Effector CD8-positive, alpha-beta T cell (primary cell): ENCODE measurements around the gene TRPT1.

Experiments used
- DNase-seq: peaks from one replicate; lab custom pipeline; 2025; lab: John Stamatoyannopoulos, UW

TRPT1 gene

DNA sequence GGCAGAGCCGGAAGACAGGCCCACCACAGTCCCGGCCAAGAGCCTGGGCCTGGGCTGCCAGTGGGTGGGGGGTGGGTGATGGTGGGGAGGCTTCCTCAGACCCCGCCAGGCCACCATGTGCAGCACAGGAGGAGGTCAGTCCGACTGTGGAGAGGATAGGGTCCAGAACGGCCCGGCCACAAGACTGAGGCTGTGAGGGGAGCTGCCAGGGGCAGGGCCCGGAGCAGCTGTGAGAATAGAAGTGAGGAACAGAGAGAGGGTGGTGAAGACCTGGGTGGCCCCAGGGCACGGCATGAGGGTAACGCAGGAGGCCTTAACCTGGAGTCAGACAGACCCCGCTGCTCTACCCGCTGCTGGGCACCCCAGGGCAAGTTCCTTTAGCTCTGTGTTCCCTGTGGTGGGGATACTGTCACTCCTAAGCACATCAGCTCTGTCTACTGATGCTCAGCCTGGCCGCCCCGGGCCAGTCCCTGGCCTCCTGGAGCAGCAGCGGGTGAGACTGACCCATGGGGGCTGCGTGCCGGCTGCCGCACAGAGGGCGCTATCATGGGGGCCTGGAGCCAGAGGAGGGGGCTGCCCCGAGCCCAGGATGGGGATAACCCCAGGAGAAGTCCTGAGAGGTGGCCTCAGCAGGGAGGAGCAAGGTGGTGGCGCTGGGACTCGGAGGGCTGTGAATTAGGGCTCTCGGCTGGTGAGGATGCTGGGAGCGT lies 17.7 kb downstream of the TRPT1 start:
- no peak for DNase-seq

DNA sequence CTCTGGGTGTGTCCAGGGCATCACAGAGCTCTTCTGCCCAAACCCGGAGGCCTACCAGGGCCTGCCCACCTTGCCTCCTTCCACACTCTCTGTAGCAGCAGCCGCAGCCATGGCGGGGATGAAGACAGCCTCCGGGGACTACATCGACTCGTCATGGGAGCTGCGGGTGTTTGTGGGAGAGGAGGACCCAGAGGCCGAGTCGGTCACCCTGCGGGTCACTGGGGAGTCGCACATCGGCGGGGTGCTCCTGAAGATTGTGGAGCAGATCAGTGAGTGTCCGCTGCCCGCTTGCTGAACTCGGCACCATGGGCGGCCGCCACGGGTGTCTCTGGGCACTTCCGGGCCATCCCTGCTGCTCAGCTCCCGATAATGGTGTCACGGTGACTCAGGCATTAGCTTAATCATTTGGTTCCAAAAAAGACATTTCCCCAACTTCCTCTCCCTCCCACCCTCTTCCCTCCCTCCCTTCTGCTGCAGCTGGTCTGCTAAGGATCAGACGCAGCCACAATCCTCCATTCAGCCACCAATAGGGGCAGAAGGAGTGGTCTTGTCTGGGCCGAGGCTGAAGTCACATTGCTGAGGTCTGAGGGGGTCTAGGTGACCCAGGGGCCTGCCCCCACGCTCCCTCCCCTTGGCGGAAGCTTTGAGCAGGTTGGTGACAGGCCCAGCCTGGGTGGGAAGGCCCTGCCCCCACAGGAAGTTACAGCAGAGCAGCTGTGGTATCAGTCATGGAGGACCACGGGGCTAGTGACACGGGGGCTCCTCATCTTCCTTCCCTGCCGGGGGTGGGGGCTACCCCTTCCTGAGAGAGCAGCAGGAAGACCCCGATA lies 18.5 kb downstream of the TRPT1 start:
- DNase-seq, result peak; percentile 38

DNA sequence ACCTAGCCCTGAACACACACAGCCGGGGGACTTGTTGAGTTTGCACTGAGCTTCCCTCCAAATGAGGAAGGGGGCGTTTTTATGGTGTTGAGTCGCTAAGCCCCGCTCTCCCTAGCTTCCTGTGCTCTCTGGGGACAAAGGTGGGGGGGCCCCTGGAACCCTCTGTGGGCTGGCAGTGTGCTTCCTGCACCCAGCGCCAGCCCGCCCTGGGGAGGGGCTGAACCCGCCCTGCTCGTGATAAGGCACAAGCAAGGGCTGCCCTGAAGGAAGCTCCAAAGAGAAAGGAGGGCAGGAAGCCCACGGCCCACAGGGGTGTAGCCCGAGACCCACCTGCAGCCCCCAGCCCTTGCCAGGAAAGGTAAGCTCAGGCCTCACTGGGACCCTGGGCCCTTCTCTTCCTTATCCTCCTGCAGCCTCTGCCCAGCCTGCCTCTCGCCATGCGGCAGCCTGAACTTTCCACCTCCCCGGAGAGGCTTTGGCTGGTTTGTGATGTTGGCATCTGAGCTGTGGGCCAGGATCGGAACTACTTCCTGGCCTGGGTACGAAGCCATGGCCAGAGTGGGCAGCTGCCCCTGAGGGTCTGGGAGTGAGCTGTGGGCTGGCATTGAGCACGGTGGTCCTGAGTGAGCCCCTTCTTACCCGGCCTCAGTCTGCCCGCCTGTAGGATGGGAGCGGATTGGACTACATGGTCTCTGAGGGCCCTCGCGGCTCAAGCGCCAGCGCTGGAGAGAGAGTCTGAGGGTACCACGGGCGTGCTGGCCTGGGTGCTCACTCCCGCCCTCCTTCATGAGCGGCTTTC lies 19.3 kb downstream of the TRPT1 start, which contains the start of gene FERMT3:
TSS of gene FERMT3 (plus strand) at position 265 of the 799 bp plus-strand sequence. CDS start 644 bp downstream, outside the sequence.
- DNase-seq, result peak; percentile 43

DNA sequence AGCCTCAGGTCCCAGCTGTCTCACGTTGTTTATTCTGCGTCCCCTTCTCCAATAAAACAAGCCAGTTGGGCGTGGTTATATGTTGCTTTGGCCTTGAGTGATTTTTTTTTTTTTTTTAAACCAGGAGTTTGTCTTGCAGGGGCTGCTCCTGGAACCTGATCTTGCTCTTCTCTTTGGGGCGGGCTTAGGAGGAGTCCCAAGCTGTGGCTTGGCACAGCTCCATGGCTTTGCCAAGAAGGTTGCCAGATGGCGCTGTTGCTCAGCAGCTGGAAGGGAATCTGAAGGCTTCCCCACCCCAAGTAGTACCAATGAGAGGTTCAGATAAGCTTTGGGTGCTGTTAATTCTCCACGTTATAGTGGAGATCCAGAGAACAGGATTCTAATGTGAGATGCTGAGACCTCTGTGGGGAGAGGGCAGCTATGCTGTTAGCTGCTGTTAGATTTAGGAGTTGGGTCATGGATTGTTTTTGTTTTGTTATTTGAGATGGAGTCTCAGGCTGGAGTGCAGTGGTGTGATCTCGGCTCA lies 21.5 kb downstream of the TRPT1 start:
- DNase-seq, result peak; percentile 74

DNA sequence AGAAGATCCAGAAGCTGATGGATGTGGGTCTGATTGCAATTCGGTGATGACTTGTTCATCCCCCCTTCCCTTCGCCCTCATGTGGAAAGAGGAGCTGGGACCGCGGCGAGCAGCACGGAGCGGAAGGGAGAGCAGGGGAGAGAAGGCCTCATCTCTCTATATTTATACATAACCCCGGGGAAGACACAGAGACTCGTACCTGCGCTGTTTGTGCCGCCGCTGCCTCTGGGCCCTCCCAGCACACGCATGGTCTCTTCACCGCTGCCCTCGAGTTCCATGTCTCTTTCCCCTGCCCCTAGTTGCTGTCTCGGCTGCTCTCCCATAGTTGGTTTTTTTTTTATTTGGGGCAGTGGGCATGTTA lies 21.9 kb downstream of the TRPT1 start:
- no peak for DNase-seq

DNA sequence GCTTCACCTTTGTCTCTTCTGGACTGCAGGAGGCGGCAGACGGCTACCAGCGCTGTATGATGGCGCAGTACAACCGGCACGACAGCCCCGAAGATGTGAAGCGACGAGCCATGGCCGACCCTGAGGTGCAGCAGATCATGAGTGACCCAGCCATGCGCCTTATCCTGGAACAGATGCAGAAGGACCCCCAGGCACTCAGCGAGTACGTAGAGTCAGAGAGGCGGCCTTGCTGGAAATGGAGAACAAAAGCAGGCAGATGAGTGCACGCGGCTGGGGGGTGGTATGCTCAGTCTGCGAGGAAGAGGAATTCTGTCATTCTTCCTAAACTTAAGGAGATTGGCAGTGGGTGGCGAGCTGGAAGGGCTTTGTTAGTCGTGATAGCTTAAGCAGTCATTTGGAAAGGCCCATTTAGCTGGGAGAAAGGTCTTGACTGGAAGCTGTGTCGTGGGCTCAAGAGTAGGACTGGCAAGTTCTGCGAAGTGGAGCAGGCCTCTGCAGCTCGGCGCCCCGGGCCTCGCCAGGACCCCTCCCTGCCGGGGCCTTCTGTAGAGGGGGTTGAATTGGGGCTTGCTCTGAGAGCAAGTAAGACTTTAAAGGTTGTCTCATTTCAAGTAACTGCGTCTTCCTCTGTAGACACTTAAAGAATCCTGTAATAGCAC lies 22.4 kb downstream of the TRPT1 start:
- DNase-seq, result no peak

DNA sequence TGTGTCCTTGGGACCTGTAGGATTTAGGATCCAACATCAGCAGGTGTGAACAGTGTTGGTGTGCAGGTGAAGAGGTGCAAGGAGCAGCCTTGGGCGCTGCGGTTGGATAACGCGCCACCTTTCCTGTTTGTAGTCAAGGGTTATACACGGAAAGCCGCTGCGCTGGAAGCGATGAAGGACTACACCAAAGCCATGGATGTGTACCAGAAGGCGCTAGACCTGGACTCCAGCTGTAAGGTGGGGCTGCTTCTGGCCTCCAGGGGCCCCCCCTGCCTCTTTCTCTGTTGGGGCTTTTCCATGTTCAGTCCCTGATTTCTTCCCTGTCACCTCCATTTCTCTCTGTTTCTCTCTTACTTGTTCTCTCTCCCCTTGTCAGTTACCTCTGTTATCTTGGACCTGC lies 23.0 kb downstream of the TRPT1 start:
- no peak for DNase-seq

DNA sequence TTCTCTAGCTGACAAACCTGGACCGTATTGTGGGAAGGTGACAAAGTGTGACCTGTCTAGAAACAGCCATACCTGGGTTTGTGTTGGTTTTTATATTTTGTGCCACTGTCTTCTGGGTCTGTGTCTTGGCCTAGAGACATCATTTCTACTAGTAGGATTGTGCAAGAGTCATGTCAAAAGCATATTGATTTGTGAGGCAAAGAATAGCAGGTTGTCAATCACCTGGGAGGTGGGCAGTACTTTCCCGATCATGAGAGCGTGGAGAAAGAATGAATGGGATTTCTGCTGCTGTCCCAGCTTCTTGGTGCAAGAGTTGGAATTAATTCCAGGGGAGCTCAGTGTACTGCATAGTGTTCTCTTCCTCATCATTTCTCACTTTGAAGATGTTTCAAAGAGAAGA lies 24.4 kb downstream of the TRPT1 start:
- DNase-seq, result no peak

DNA sequence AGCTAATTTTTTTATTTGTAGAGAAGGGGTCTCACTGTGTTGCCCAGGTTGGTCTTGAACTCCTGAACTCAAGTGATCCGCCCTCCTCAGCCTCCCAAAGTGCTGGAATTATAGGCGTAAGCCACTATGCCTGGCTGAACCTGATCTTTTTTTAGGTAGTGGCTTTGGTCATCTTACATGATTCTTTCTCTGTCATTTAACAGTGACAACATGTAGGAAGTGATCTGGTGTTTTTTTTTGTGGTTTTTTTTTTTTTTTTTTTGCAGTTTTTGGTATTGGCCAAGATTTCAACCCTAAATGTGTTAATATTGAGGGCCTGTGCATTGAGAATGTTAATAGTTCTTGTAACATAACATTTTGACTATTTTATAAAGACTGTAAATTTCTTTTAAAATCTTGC lies 27.5 kb downstream of the TRPT1 start:
- no peak for DNase-seq

DNA sequence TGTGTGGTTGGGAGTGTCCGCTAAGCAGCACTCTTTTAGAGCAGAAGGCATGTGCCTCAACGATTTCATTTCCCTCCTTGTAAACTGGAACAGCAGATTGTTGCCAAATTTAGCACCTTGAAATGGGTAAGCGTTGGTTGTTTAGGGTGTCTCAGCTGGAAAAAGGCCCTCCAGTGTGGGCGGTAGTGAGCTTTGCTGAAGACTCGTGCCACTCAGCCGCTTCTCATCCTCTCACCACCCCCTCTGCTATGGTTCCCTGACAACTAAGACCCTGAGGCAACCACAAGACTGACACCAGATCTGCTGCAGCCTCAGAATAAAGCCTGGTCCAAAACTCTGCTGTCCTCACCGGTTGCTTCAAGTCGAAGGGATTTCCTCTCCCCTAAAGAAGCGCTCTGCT lies 29.4 kb downstream of the TRPT1 start:
- DNase-seq, result no peak

DNA sequence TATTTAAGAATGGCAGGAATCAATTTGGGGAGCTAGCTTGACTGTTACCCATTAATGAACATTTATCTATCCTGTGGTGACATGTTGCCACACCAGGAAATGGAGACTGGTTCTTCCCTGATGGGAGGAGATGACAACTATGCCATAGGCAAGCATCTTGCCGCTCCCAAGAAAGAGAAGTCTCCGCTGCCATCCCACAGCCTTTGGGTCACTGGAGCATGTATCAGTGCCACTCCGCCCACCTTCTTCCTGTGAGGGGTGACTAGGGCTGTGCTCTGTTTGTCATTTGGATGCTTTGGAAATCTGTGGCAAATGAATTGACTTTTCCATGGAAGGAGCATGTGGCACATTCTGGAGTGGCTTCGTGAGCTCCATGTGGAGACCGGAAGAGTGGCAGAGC lies 33.6 kb downstream of the TRPT1 start:
- DNase-seq, result no peak

DNA sequence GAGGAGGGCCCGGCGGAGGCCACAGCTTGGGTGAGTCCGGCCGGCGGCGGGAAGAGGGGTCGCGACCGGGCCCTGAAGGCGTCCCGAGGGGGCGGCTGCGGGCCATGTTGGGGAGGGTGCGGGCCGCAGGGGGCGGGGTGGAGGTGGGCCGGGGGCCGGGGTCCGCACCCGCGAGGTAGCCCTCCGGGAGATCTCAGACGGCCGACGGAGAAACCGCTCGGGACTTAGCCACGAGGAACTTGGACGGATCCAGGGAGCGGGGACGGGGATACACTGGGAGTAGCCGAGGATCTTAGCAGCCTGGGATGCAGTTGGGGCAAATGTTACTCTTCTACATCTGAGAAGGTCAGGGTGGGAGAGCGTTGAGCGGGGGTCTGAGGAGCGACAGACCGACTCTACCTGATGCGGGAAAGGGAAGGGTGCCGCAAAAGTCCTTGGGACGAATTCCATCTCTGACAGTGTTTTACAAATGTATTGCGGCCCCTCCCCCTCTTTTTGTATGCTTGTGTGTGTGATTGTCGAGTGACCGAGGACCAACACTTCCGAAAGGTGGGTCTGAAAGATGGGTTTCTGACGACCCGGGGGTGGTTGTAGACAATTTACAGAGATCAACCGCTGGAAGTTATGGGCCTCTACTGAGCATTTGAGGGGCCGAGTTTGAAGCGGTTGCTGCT lies 39.4 kb downstream of the TRPT1 start:
- DNase-seq, result no peak

DNA sequence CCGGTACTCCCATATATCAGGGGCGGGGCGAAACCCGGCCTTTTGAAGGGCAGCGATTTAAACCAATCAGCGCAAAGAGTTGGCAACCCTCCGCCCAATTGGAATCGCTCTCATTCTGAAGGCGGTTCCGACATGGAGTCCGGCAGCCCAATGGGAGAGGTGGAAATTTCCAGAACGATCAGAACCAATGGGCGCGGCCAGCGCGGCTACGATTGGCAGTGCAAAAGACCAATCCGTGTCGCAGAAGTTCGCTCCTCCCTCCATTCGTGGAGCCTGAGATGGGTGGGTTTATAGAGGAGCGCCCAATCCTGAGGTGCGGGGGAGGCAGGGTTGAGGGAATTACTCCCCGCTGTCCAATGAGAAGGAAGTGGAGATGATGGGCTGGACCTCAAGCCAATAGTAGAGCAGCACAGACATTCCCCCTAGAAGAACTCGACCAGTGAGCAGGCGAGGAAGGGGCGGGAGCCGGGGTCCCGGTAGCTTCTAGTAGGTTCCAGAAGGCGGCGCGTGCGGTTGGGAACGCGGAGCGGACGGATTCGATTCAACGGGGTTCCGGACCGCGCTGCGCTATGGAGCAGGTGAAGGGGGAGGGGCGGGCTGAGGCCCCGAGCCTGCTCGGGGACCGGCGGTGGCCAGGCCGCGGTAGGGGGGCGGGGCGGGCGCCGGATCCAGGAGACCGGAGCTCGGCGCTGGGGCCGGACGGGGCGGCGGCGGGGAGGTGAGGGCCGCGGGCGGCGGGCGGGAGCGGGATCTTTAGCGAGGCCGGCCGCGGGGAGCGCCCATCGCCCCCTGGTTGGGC lies 40.1 kb downstream of the TRPT1 start, which contains the start of gene STIP1:
TSS of gene STIP1 (plus strand) at position 479 of the 799 bp plus-strand sequence. CDS start at position 570, 91 bp downstream.
- peak; percentile 100 for DNase-seq

DNA sequence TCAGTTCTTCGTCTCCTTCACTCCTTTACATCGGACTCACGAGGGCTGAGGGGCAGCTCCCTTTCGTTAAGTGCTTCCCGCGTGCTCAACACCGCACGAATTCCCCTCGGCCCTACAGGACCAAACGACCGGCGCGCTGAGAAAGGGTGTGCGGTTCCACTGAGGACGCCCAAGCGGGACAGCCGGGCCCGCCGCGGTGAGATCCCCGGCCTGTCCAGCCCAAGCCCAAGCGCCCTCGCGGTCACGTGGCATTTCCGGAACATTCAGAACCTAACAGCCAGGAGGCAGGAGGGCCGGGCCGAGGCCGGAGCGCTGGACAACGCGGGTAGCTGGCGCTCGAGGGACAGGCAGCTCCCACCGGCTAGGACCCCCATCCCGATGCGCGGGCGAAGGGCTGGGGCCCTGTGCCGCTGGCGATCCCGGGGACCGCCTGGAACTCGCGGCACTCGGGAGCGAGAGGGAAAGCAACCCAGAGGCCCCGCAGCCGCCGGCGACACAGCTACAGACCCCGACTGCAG lies 40.8 kb downstream of the TRPT1 start:
- DNase-seq, result peak; percentile 30

DNA sequence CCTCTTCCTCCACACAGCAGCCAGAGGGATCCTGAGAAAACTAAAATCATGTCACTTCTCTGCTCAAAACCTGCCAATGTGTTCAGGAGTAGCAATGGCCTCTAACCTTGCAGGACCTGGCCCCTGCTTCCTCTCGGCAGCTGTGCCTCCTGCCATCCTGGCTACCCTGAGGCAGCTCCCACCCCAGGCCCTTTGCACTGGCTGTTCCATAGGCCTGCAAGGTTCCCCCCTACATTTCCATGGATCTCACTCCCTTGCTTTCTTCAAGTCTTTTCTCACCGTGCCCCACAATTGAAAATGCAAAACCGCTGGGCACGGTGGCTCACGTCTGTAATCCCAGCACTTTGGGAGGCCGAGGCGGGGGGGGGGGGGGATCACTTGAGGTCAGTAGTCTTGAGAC lies 42.1 kb downstream of the TRPT1 start:
- DNase-seq, result no peak

DNA sequence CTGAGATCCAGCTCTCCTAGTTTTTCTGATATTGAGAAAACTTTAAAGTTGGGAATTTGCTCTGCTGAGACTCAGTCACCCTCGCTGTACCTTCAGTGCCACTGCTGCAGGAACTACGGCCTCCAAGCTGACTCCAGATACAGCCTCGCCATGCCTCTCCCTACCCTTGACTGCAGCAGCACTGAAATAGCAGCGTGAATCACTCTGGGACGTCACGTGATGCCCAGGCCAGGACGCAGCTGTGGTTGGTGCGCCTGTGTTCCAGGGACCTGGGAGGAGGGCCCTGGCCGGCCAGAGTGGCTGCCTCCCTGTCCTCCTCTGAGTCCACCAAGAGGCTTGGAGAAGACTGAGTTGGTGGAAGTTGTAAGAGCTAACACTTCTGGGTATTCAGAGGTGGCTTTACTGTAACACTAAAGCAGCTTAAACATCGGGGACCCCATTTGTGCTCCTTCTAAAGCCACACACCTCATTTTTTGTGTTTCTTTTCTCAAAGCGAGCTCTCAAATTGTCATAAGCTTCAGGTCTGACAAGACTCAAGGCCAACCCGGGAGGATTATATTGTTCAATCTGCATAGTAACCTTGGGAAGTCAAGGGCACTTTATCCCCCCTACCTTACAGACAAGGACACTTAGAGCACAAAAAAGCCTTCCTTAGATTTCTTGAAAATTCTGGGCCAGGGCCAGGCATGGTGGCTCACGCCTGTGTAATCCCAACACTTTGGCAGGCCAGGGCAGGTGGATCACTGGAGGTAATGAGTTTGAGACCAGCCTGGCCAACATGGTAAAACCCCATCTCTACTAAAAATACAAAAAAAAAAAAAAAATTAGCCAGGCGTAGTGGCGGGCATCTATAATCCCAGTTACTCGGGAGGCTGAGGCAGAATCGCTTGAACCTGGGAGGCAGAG lies 44.2 kb downstream of the TRPT1 start:
- DNase-seq, result no peak

DNA sequence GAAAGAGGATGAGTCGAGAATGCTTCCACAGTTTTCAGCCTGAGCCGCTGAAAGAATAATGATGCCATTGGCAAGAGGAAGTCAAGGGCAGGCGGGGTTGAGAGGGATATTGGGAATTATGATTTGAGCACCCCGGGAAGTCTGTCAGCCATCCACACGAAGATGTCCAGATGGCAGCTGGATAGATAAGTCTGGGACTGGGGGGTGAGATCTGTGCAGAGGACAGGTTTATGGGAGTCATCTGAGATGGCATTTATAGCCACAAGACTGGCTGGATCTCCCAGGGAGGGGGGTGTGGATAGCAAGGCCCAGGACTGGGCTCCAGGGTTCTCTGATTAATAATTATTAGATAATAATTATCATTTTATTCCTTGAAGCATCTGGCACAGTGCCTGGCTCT lies 45.1 kb downstream of the TRPT1 start:
- no peak for DNase-seq

DNA sequence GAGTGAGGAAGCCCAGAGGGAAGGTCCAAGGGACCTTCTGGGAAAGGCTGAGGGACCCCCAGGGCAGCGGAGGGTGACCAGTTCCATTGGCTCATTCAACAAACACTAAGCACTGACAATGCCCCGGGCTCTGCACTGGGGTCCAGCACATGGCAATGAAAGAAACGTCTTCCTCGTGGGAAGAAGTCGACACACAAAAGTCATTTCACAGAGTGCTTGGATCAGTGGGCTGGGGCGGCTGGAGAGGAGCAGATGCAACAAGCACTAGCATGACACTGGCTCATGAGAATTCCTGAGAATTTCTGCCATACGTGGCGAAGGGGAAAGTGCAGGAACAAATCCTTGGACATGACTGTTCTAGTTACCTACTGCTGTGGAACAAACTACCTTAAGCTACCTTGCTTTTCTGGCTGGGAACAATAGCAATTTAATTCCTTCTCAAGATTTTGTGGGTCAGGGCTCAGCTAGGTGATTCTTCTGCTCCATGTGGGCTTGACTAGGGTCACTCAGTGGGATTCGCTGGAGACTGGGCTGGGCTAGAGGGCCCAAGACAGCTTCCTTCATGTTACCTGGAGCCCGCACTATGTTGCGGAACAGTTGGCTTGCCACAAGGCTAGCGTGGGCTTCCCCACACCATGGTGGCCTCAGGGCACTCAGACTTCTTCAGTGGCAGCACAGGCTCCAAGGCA lies 46.9 kb downstream of the TRPT1 start:
- DNase-seq, result no peak
